ENCODE data around the gene MORN2.

DNA sequence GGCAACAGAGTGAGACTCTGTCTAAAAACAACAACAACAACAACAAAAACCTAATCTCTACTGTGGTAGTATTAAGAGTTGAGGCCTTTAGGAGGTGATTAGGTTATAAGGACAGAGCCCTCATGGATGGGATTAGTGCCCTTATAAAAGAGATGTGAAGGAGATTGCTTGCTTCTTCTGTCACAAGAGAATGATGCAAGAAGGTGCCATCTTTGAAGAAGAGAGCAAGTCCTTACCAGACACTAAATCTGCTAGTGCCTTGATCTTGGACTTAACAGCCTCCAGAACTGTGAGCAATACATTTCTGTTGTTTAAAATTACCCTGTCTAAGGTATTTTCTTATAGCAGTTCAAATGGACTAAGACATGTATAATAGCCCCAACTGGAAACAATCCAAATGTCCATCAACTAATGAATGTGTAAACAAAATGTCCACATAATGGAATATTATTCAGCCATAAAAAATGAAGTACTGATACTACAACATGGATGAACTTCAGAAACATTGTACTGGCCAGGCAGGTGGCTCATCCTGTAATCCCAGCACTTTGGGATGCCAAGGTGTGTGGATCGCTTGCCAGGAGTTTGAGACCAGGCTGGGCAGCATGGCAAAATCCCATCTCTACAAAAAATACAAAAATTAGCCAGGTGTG is 12.3 kb downstream of the MORN2 start:
- TF ChIP-seq, protein P1, sequence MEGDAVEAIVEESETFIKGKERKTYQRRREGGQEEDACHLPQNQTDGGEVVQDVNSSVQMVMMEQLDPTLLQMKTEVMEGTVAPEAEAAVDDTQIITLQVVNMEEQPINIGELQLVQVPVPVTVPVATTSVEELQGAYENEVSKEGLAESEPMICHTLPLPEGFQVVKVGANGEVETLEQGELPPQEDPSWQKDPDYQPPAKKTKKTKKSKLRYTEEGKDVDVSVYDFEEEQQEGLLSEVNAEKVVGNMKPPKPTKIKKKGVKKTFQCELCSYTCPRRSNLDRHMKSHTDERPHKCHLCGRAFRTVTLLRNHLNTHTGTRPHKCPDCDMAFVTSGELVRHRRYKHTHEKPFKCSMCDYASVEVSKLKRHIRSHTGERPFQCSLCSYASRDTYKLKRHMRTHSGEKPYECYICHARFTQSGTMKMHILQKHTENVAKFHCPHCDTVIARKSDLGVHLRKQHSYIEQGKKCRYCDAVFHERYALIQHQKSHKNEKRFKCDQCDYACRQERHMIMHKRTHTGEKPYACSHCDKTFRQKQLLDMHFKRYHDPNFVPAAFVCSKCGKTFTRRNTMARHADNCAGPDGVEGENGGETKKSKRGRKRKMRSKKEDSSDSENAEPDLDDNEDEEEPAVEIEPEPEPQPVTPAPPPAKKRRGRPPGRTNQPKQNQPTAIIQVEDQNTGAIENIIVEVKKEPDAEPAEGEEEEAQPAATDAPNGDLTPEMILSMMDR (IDR thresholded peaks at IDR 0.05), result no peak
- TF ChIP-seq EZH2 (IDR thresholded peaks at IDR 0.05), result no peak
- TF ChIP-seq EZH2phosphoT487 (IDR thresholded peaks at IDR 0.05), result no peak
